WI38 (cell line): ENCODE measurements around the gene TMTC1.

Source experiments
- H3K4me3 ChIP-seq: 2 replicates; pipeline ENCODE4 v1.5.1; 2011; ENCODE audit warnings: low read depth, mild to moderate bottlenecking, control low read depth, low read length
- CTCF ChIP-seq: IDR thresholded peaks from 2 replicates; pipeline ENCODE4 v1.5.1; 2012; ENCODE audit warnings: low read depth, mild to moderate bottlenecking, control low read depth, low read length

The TMTC1 gene

GRCh38 chr12:29726321-29726692, 57.4 kb downstream of the TMTC1 start:
- no peak for TF ChIP-seq CTCF
- no peak overlapping the region for H3K4me3 ChIP-seq

- no peak overlapping the region for H3K4me3 ChIP-seq
- TF ChIP-seq CTCF, result no peak
Measured at GRCh38 chr12:29725587-29726320, 58.0 kb downstream of the TMTC1 start.

GRCh38 chr12:29722164-29722563, 61.6 kb downstream of the TMTC1 start:
- no peak overlapping the region for H3K4me3 ChIP-seq
- no peak for TF ChIP-seq CTCF

- H3K4me3 ChIP-seq, result no peak overlapping the region
- no peak for TF ChIP-seq CTCF
Measured at GRCh38 chr12:29719381-29719780, 64.4 kb downstream of the TMTC1 start.

- no peak overlapping the region for H3K4me3 ChIP-seq
- no peak for TF ChIP-seq CTCF
Measured at GRCh38 chr12:29717540-29718100, 66.1 kb downstream of the TMTC1 start.

GRCh38 chr12:29714966-29715365, 68.8 kb downstream of the TMTC1 start:
- no peak overlapping the region for H3K4me3 ChIP-seq
- no peak for TF ChIP-seq CTCF

- no peak for TF ChIP-seq CTCF
- H3K4me3 ChIP-seq, result no peak overlapping the region
Measured at GRCh38 chr12:29713729-29714128, 70.0 kb downstream of the TMTC1 start.
